Mononuclear cell (primary cell): ENCODE results near the gene EPB41L3. TPM values are rescaled to one million over a fixed set of nuclear protein-coding genes. Genes with fewer than 3 reads are reported as not detected.
"Not testable (repeated sequence)": the region's sequence is repeated elsewhere in the genome, so short reads cannot be mapped to it uniquely, and the experiment has no call there.

Source experiments
- H3K27me3 ChIP-seq: 2 replicates; pipeline ENCODE4 v1.6.0; 2011; ENCODE audit warnings: low read length, control low read depth; ENCODE audit not compliant: insufficient read depth
- H3K4me1 ChIP-seq: 2 replicates; pipeline ENCODE4 v1.5.1; 2011; ENCODE audit warnings: mild to moderate bottlenecking, low read length, control low read depth; ENCODE audit not compliant: insufficient read depth
- H3K4me3 ChIP-seq: 2 replicates; pipeline ENCODE4 v1.5.1; 2011; ENCODE audit warnings: mild to moderate bottlenecking, low read length, moderate library complexity
- H3K9me3 ChIP-seq: 2 replicates; pipeline ENCODE4 v1.5.1; 2011; ENCODE audit warnings: low read depth, mild to moderate bottlenecking, control low read depth, low read length
- total RNA-seq: library from RNA; depleted of rRNA; stranded (reverse); fragments of >200 nt; gene quantifications from one replicate; pipeline ENCODE4 v1.2.3, GENCODE V29; 2012

The EPB41L3 gene
- total RNA-seq, 1 donor = 24.9 TPM

DNA sequence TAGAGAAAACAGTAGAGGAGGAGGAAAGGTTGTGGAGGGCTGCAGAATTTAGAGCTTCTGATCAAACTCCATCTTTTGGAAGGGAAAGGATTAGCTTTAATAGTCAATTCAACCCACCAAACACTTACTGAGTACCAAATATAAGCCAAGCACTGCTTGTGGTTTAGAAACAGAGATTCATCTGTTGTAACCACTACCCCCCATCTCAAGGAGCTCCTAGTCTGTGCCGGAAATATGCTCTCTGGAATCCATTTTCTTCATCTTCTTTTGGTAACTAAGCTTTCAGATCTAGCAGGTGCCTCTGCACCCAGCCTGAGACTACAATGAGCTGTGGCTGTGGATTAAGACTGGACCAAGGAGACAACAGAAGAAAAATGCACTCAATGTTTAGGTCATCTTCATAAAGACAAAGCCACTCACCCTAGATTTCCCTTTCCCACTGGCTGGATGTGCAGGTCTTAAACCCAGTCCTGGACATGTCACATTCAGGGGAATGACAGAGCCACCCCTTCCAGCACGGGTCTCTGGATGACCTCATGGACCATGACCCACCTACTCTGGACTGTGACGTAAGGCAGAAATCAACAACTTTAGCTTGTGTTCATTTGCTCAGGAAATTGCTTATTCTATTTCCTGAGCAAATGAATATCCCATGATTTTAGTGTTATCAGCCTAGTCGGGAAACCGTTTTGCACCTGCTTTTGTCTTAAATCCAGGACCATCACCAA lies 52.9 kb downstream of the EPB41L3 start:
- Histone ChIP-seq H3K4me3 (no peak overlapping the region), H3K9me3 (no peaks in the 10 kb centered on the region), H3K4me1 (no peaks in the 10 kb centered on the region), H3K27me3 (no peaks in the 10 kb centered on the region)

DNA sequence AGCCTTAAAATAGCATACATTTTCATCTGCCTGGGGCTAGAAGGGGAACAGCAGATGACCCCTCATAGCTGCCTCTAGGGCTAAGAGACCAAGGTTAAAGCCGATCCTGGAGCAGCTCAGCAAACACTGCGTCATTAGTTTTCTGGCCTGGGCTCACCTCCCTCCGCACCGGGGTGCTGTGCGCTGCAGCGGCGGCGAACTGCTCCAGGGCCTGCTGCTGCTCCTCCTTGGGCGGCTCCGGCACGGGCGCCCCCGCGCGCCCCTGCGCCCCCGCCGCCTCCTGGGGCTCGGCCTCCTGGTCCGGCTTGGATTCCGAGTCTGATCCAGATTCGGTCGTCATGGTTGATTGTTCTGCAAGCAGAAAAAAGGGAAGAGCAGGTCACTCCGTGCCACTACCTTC lies 55.0 kb downstream of the EPB41L3 start:
- H3K4me1 ChIP-seq = no peaks in the 10 kb centered on the region
- no peaks in the 10 kb centered on the region for H3K9me3 ChIP-seq
- no peak overlapping the region for H3K4me3 ChIP-seq
- H3K27me3 ChIP-seq = no peaks in the 10 kb centered on the region

GRCh38 chr18:5488044-5488443 lies 55.8 kb downstream of the EPB41L3 start:
- not testable (repeated sequence) for H3K4me1 ChIP-seq, H3K4me3 ChIP-seq, H3K27me3 ChIP-seq, H3K9me3 ChIP-seq

DNA sequence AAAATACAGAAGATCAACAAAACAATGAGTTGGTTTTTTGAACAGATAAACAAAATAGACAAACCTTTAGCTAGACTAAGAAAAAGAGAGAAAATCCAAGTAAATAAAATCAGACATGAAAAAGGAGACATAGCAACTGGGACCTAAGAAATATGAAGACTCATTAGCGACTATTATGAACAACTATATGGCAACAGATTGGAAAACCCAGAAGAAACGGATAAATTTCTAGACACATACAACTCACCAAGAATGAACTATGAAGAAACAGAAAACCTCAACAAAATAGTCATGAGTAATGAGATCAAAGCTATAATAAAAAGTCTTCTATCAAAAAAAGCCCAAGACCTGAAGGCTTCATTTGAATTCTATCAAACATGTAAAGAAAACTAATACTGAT lies 59.3 kb downstream of the EPB41L3 start:
- no peak overlapping the region for H3K4me3 ChIP-seq
- no peaks in the 10 kb centered on the region for H3K9me3 ChIP-seq
- H3K4me1 ChIP-seq = no peaks in the 10 kb centered on the region
- H3K27me3 ChIP-seq = no peaks in the 10 kb centered on the region

DNA sequence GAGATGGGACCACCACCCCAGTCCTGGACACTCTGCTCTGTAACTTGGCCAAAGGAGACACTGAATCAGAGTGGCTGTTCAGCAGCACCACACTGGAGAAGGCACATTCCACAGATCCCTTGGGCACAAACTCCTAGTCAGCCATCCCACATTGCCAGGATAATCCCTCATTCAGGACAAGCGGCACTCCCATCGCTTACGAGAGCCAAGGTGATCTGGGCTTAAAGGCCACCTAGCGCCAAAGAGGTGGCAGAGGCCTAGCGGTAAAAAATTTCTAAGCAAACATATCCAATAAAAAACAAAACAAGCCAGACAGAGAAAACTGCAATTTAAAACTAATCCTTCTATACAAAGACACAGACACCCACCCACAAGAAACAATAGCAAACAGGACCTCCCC lies 62.2 kb downstream of the EPB41L3 start:
- H3K4me3 ChIP-seq = no peak overlapping the region
- no peaks in the 10 kb centered on the region for H3K4me1 ChIP-seq
- H3K27me3 ChIP-seq = no peaks in the 10 kb centered on the region
- H3K9me3 ChIP-seq = no peaks in the 10 kb centered on the region

DNA sequence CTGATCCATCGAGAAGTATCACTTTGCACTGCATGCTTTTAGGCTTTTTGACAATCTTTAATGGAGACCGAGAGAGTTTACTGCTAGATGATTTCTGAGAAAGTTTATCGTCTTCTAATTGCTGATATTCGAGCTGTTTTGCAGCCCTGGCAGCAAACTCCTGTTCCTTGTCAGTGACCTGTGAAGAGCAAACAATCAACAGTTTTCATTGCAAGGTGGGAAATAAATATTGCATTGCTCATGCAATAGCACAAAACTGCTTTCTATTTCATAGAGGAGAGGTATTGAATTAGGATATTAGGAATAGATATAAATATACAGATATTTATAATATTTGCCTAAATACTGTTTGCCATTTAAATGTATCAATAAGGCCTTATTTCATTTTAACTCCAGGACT lies 65.5 kb downstream of the EPB41L3 start:
- Histone ChIP-seq H3K4me1 (peaks cover 11% of the 10 kb centered on the region), H3K4me3 (no peak overlapping the region), H3K27me3 (no peaks in the 10 kb centered on the region), H3K9me3 (no peaks in the 10 kb centered on the region)

DNA sequence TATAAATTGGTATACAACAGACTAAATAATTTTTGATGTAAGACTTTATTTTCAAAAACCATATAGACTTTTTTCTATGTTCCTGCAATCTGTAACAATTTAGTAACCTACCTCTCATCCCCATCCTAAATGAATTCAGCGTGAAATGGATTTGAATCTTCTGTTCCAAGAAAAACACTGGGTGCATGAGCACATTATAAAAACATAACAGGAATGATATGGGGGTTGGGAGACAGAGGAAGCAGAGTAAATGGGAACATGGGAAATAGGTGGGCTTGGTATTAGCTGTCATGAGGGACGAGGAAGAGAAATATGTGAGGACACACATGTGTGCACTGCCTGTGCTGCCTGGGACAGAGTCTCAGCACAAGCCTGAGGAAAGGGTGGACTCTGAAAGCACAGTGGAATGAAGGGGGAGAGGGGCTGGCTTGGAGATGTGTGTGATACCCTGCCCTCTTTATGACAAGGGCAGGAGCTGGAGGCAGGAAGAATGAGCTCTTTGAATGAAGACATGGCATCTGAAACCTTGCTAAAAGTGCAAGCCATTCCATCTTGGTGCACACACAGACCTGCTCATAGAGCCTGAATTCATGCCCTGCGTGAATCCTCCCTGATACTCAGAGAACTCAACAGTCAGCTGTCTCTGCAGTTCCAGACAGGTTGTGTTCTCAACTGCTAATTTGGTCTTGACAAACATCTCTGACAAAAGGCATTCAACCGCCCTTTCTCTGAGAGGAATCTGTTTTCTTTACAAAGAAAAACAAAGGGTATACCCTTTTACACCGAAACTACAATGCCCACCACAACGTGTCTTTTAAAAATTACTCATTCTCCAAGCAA lies 66.6 kb downstream of the EPB41L3 start:
- no peaks in the 10 kb centered on the region for H3K27me3 ChIP-seq
- H3K9me3 ChIP-seq = no peaks in the 10 kb centered on the region

DNA sequence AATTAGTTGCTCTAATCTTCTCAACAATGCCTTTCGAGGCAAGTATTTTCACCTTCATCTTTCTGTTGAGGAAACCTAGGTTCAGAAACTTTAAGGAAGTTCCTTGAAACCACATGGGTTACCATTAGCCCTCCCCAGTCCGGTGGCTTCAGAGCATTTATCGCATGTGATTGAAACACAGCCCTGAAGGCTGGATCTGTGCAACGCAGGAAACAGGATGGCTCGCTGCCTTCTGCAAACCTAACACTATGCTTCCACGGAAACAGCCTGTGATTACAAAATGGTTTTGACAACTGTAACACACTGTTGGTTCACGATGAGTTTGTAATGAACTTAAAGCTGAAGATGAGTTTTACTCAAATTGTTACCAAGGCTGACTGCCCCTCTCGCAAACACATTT lies 68.5 kb downstream of the EPB41L3 start:
- Histone ChIP-seq H3K4me3 (no peak overlapping the region), H3K9me3 (no peaks in the 10 kb centered on the region), H3K4me1 (peaks cover 11% of the 10 kb centered on the region)

More for the DNA sequence above, 66.6 kb downstream of the EPB41L3 start:
- Histone ChIP-seq H3K4me3 (no peak overlapping the region), H3K4me1 (peaks cover 11% of the 10 kb centered on the region)

DNA sequence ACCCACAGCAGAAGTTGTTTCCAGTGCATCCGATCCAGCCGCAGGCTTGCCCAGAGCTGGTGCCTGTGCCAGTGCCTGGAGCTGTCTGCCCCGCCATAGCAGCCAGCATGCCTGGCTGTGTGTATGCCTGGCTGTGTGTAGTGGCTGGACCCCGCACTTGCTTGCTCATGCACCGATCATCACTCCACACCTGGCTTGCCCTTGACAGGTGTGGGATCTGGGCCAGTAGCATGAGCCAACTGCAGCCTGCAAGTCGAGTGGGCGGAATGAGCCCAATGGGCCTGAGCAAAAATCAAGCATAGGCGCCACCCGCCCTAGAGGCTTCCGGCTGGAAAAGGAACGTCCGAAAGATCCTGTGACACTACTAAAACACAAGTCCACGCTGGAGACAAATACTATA lies 74.5 kb downstream of the EPB41L3 start:
- Histone ChIP-seq H3K4me3 (no peak overlapping the region), H3K27me3 (no peaks in the 10 kb centered on the region), H3K4me1 (peaks cover 26% of the 10 kb centered on the region), H3K9me3 (no peaks in the 10 kb centered on the region)

More for the DNA sequence above, 68.5 kb downstream of the EPB41L3 start:
- no peaks in the 10 kb centered on the region for H3K27me3 ChIP-seq

GRCh38 chr18:5468394-5468793 lies 75.4 kb downstream of the EPB41L3 start:
- Histone ChIP-seq H3K9me3 (no peaks in the 10 kb centered on the region), H3K27me3 (no peaks in the 10 kb centered on the region), H3K4me1 (peaks cover 36% of the 10 kb centered on the region), H3K4me3 (no peak overlapping the region)

DNA sequence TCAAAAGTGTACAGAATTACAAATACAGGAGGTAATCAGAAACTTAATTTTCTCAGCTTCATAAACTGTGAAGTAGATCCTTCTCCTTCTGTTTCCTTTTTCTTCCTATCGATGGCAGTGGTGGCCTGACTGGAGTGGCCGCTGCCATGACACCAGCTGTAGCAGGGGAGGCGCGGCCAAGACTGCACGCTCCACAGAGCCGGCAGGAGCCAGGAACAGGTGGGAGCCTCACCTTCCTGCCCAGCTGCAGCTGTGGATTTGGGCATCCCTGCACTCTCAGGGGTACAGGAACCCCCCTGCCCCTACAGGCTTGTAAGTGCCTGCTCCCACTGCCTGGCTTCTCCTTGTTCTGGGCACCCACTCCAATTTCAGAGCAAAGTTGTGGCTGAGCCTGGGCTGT lies 76.1 kb downstream of the EPB41L3 start:
- Histone ChIP-seq H3K4me3 (no peak overlapping the region), H3K4me1 (peaks cover 43% of the 10 kb centered on the region), H3K9me3 (no peaks in the 10 kb centered on the region), H3K27me3 (no peaks in the 10 kb centered on the region)

- H3K27me3 ChIP-seq = no peaks in the 10 kb centered on the region
- H3K4me1 ChIP-seq = peaks cover 57% of the 10 kb centered on the region
- H3K4me3 ChIP-seq = no peak overlapping the region
- no peaks in the 10 kb centered on the region for H3K9me3 ChIP-seq
Measured at GRCh38 chr18:5466256-5466655, 77.5 kb downstream of the EPB41L3 start.

DNA sequence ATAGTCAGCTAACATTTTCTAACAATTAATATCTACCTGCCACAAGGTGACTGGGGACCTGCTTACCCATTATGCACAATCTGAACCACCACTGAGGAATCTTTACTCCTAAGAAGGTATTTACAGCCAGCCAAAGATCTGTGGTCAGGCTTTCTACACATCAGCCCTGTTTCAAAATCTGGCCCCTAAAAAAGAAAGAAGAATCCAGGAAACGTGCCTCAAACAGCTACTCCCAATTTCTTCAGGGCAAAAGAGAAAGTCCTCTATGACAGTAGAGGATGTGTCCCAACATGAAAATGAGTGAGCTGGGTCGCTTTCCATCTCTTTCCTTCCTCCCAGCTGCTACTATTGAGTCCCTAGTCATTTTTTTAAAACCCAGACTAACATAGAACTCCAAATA lies 79.5 kb downstream of the EPB41L3 start:
- Histone ChIP-seq H3K27me3 (no peaks in the 10 kb centered on the region), H3K4me1 (peaks cover 59% of the 10 kb centered on the region), H3K9me3 (no peaks in the 10 kb centered on the region), H3K4me3 (no peak overlapping the region)

GRCh38 chr18:5463831-5464230 lies 80.0 kb downstream of the EPB41L3 start:
- H3K4me3 ChIP-seq = no peak overlapping the region
- no peaks in the 10 kb centered on the region for H3K9me3 ChIP-seq
- H3K4me1 ChIP-seq = peaks cover 59% of the 10 kb centered on the region
- no peaks in the 10 kb centered on the region for H3K27me3 ChIP-seq

GRCh38 chr18:5463390-5463789 lies 80.4 kb downstream of the EPB41L3 start:
- Histone ChIP-seq H3K4me3 (no peak overlapping the region), H3K27me3 (no peaks in the 10 kb centered on the region), H3K9me3 (no peaks in the 10 kb centered on the region), H3K4me1 (peaks cover 59% of the 10 kb centered on the region)

DNA sequence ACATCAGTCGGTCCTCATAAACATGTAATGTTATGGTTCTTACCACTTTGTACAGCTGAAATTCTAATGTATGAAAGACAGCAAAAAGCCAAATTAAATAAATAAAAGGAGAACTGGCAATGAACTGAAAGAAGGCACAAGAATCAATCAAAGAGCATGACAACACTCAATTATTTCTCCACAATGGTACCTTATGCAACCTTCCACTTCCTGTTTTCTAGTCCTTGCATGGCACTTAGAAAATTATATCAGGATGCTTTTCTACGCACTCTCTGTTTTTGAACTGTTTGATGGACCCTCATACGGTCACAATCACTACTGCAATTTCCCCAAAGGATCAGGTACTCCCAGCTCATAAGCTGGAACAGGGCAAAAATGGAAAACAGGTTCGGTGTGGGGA lies 81.6 kb downstream of the EPB41L3 start:
- H3K27me3 ChIP-seq = no peaks in the 10 kb centered on the region
- peaks cover 64% of the 10 kb centered on the region for H3K4me1 ChIP-seq
- H3K4me3 ChIP-seq = no peak overlapping the region
- no peaks in the 10 kb centered on the region for H3K9me3 ChIP-seq
